ENCODE results near the gene IL36RN. TPM values are rescaled to one million over a fixed set of nuclear protein-coding genes. Genes with fewer than 3 reads are reported as not detected.

The IL36RN gene
- total and polyA plus RNA-seq, 2 of the 13 experiments (the other 11 are each of a cell fraction or from before 2014, with no cell fraction given), result not detected

DNA sequence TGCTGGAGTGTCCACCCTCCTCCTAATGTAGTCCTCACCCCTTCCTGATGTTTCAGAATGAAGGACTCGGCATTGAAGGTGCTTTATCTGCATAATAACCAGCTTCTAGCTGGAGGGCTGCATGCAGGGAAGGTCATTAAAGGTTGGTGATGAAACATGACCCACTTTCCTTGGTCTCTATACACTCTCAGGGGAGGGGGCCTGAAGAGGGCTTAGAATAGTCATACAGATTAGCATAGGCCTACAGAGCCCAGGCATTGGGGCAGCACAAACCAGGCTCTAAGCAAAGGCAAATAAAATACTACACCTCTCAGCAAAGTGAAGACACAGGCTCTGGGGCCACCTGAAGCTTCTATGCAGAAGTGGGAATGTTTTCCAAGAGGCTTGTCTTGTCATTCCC is 1.8 kb downstream of the IL36RN start:
- H3K36me3 ChIP-seq (replicated peaks in 1 of 2; ENCODE audit: control insufficient read depth in 1 of 2, insufficient read depth in 2 of 2, low read length in 2 of 2), result no peaks in the 10 kb centered on the region
- WGBS (ENCODE audit: low lambda C conversion rate), result 0% methylated on average over 1 of the region's 1 CpG
- no peaks in the 10 kb centered on the region for H3K9me3 ChIP-seq (ENCODE audit: low read length)
- peaks cover 2 to 32% of the 10 kb centered on the region in 2 experiments; a peak in 4 of 5 replicates for H3K27me3 ChIP-seq (ENCODE audit: control insufficient read depth in 1 of 2, insufficient read depth in 2 of 2, low read length in 2 of 2)
- H3K4me1 ChIP-seq (ENCODE audit: insufficient read depth, low read length), result no peaks in the 10 kb centered on the region
- H4K20me1 ChIP-seq (ENCODE audit: insufficient read depth, low read length), result no peaks in the 10 kb centered on the region
- H3K27ac ChIP-seq (ENCODE audit: extremely low read length, insufficient read depth, low read length), result no peak overlapping the region
- no peak overlapping the region for H3K4me3 ChIP-seq (replicated peaks in 1 of 3; ENCODE audit: insufficient read depth in 1 of 3, low read depth in 2 of 3, low read length in 3 of 3)
- in situ Hi-C loops (cut with HindIII; ENCODE audit: extremely low pct_ligation_motif_present, low pct_unique_long_range_greater_than_20kb) (no loop called here), intact Hi-C loops (cut with micrococcal nuclease; ENCODE audit: unreplicated experiment) (no loop called here)
- FAIRE-seq (no peak), ATAC-seq (no peak), DNase-seq (ENCODE audit: low spot score) (no peak)
- CTCF ChIA-PET (ENCODE audit: low intra/inter-chr PET ratio, low total read pairs), result no interaction called here
- H3K9ac ChIP-seq (ENCODE audit: insufficient read depth, low read depth, low read length), result no peak overlapping the region
- POLR2A ChIA-PET, result no interaction called here
- TF ChIP-seq, protein P1, sequence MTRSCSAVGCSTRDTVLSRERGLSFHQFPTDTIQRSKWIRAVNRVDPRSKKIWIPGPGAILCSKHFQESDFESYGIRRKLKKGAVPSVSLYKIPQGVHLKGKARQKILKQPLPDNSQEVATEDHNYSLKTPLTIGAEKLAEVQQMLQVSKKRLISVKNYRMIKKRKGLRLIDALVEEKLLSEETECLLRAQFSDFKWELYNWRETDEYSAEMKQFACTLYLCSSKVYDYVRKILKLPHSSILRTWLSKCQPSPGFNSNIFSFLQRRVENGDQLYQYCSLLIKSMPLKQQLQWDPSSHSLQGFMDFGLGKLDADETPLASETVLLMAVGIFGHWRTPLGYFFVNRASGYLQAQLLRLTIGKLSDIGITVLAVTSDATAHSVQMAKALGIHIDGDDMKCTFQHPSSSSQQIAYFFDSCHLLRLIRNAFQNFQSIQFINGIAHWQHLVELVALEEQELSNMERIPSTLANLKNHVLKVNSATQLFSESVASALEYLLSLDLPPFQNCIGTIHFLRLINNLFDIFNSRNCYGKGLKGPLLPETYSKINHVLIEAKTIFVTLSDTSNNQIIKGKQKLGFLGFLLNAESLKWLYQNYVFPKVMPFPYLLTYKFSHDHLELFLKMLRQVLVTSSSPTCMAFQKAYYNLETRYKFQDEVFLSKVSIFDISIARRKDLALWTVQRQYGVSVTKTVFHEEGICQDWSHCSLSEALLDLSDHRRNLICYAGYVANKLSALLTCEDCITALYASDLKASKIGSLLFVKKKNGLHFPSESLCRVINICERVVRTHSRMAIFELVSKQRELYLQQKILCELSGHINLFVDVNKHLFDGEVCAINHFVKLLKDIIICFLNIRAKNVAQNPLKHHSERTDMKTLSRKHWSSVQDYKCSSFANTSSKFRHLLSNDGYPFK (CRISPR knock-in tag; IDR thresholded peaks at IDR 0.05; ENCODE audit: borderline replicate concordance), result no peak
- TF ChIP-seq ZNF263 (CRISPR knock-in tag; IDR thresholded peaks at IDR 0.05), result no peak
- TF ChIP-seq ZNF552 (CRISPR knock-in tag; IDR thresholded peaks at IDR 0.05; ENCODE audit: borderline replicate concordance), result no peak
- TF ChIP-seq CCDC6 (CRISPR knock-in tag; IDR thresholded peaks at IDR 0.05), result no peak
- no peak for TF ChIP-seq FOXC1 (CRISPR knock-in tag; IDR thresholded peaks at IDR 0.05; ENCODE audit: borderline replicate concordance)
- TF ChIP-seq ZKSCAN1 (IDR thresholded peaks at IDR 0.05; ENCODE audit: low read length), result no peak
- TF ChIP-seq, protein P2, sequence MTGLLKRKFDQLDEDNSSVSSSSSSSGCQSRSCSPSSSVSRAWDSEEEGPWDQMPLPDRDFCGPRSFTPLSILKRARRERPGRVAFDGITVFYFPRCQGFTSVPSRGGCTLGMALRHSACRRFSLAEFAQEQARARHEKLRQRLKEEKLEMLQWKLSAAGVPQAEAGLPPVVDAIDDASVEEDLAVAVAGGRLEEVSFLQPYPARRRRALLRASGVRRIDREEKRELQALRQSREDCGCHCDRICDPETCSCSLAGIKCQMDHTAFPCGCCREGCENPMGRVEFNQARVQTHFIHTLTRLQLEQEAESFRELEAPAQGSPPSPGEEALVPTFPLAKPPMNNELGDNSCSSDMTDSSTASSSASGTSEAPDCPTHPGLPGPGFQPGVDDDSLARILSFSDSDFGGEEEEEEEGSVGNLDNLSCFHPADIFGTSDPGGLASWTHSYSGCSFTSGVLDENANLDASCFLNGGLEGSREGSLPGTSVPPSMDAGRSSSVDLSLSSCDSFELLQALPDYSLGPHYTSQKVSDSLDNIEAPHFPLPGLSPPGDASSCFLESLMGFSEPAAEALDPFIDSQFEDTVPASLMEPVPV (CRISPR knock-in tag; IDR thresholded peaks at IDR 0.05), result no peak
- TF ChIP-seq SETDB1 (CRISPR knock-in tag; IDR thresholded peaks at IDR 0.05; ENCODE audit: borderline replicate concordance), result no peak
- TF ChIP-seq TEAD2 (CRISPR knock-in tag; IDR thresholded peaks at IDR 0.05), result no peak
- TF ChIP-seq, protein P3, sequence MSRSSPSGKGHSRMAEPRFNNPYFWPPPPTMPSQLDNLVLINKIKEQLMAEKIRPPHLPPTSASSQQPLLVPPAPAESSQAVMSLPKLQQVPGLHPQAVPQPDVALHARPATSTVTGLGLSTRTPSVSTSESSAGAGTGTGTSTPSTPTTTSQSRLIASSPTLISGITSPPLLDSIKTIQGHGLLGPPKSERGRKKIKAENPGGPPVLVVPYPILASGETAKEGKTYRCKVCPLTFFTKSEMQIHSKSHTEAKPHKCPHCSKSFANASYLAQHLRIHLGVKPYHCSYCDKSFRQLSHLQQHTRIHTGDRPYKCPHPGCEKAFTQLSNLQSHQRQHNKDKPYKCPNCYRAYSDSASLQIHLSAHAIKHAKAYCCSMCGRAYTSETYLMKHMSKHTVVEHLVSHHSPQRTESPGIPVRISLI (CRISPR knock-in tag; IDR thresholded peaks at IDR 0.05; ENCODE audit: borderline replicate concordance), result no peak
- no peak for TF ChIP-seq HNRNPUL1 (IDR thresholded peaks at IDR 0.05; ENCODE audit: low read depth, low read length)
- no peak for TF ChIP-seq U2AF1 (optimal IDR thresholded peaks at IDR 0.05; ENCODE audit: low read depth, low read length)
- no peak for TF ChIP-seq ZNF510 (CRISPR knock-in tag; IDR thresholded peaks at IDR 0.05; ENCODE audit: low read depth)
- no peak for TF ChIP-seq ZNF703 (CRISPR knock-in tag; IDR thresholded peaks at IDR 0.05; ENCODE audit: borderline replicate concordance)
- TF ChIP-seq TSC22D2 (CRISPR knock-in tag; IDR thresholded peaks at IDR 0.05; ENCODE audit: borderline replicate concordance), result no peak
- H2AFZ ChIP-seq (ENCODE audit: low read length), result no peak overlapping the region
- H3K79me2 ChIP-seq (ENCODE audit: insufficient read depth, low read length), result no peaks in the 10 kb centered on the region
- no TSS peak for BruUV-seq (replicated peaks)
- H3K4me2 ChIP-seq (ENCODE audit: low read depth, low read length), result no peak overlapping the region

All from HepG2 (cell line).